NB4 (cell line): ENCODE results near the gene AKAP10.

Experiments used
- TF ChIP-seq, protein P1 (sequence below): IDR thresholded peaks from one replicate; pipeline ENCODE4 v1.5.1; 2012; ENCODE audit warnings: low read depth, low read length
- TF ChIP-seq, protein P2 (sequence below): IDR thresholded peaks from 2 replicates; pipeline ENCODE4 v1.6.1; 2011; ENCODE audit warnings: low read depth, low read length

DNA sequence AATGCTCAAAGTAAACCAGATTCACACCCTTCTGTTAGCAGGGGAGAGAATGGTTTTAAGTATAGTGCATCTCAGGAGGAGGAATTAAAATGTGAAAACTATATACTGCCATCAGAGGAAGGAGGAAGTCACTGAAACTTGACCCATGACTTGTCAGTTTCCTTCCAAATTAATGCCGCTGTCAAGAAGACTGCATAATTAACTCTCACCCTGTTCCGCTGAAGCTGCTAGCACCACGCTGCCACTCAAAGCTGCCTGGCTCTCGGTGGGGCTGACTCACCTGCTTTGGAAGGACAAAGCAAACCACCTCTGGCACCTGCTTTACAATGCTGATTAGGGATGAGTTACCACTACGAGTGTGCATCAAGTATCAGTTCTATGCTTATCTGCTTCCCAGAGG is 72.1 kb downstream of the AKAP10 start:
- TF ChIP-seq, protein P1, sequence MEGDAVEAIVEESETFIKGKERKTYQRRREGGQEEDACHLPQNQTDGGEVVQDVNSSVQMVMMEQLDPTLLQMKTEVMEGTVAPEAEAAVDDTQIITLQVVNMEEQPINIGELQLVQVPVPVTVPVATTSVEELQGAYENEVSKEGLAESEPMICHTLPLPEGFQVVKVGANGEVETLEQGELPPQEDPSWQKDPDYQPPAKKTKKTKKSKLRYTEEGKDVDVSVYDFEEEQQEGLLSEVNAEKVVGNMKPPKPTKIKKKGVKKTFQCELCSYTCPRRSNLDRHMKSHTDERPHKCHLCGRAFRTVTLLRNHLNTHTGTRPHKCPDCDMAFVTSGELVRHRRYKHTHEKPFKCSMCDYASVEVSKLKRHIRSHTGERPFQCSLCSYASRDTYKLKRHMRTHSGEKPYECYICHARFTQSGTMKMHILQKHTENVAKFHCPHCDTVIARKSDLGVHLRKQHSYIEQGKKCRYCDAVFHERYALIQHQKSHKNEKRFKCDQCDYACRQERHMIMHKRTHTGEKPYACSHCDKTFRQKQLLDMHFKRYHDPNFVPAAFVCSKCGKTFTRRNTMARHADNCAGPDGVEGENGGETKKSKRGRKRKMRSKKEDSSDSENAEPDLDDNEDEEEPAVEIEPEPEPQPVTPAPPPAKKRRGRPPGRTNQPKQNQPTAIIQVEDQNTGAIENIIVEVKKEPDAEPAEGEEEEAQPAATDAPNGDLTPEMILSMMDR: no peak
- TF ChIP-seq, protein P2, sequence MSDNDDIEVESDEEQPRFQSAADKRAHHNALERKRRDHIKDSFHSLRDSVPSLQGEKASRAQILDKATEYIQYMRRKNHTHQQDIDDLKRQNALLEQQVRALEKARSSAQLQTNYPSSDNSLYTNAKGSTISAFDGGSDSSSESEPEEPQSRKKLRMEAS: no peak
